WTC11 (cell line): ENCODE results near the gene NAA40. TPM values are rescaled to one million over a fixed set of nuclear protein-coding genes. Genes with fewer than 3 reads are reported as not detected.

Source experiments
- ATAC-seq: fragments of 200-7000 bp; cut with Tn5 transposase; 2 replicates; pipeline ENCODE4 v1.10.0; 2021; ENCODE audit warnings: mild to moderate bottlenecking, moderate library complexity
- CTCF ChIA-PET: fragments of 300-600 bp; sonication (Branson Sonifier 250); formaldehyde crosslinking; loops from one replicate; lab custom pipeline; 2021; ENCODE audit warnings: antibody characterized with exemption; lab: Charles Lee
- POLR2A ChIA-PET: fragments of 350-600 bp; sonication (Branson Sonifier 250); formaldehyde crosslinking; loops from one replicate; lab custom pipeline; 2021; ENCODE audit warnings: antibody characterized with exemption; lab: Charles Lee
- DNase-seq: peaks from one replicate; pipeline ENCODE4 v3.0.0; 2021; ENCODE audit warnings: low spot score
- H3K27ac Mint-ChIP-seq: 2 replicates; pipeline ENCODE4 v1.8.0; 2021; ENCODE audit warnings: mixed read lengths
- H3K27me3 Mint-ChIP-seq: 2 replicates; pipeline ENCODE4 v1.8.0; 2021; ENCODE audit warnings: low read depth, mild to moderate bottlenecking, moderate library complexity, mixed read lengths
- H3K36me3 Mint-ChIP-seq: 2 replicates; pipeline ENCODE4 v1.8.0; 2021; ENCODE audit warnings: mixed read lengths
- H3K4me1 Mint-ChIP-seq: 2 replicates; pipeline ENCODE4 v1.8.0; 2022; ENCODE audit warnings: mixed read lengths
- H3K4me3 Mint-ChIP-seq: 2 replicates; pipeline ENCODE4 v1.8.0; 2021; ENCODE audit warnings: mild to moderate bottlenecking, moderate library complexity, mixed read lengths
- H3K9me3 Mint-ChIP-seq: 2 replicates; pipeline ENCODE4 v1.8.0; 2021; ENCODE audit warnings: mixed read lengths
- AR ChIP-seq: fragments of 250-450 bp; sonication (Bioruptor Pico); IDR thresholded peaks from 2 replicates; pipeline ENCODE4 v1.9.0; 2021; ENCODE audit warnings: mild to moderate bottlenecking
- ATF6 ChIP-seq: sonication (generic); formaldehyde crosslinking; IDR thresholded peaks from 2 replicates; pipeline ENCODE4 v1.8.1; 2023; ENCODE audit warnings: mild to moderate bottlenecking, missing genetic modification reagents
- CTCF ChIP-seq: fragments of 200-600 bp; IDR thresholded peaks from 2 replicates; pipeline ENCODE4 v1.8.0; 2022; ENCODE audit warnings: antibody characterized with exemption
- E2F4 ChIP-seq: sonication (generic); formaldehyde crosslinking; IDR thresholded peaks from 2 replicates; pipeline ENCODE4 v1.8.1; 2022; ENCODE audit warnings: low read depth, mild to moderate bottlenecking, moderate library complexity, missing genetic modification reagents, borderline replicate concordance
- FOXJ3 ChIP-seq: sonication (generic); formaldehyde crosslinking; IDR thresholded peaks from 2 replicates; pipeline ENCODE4 v1.9.0; 2021; ENCODE audit warnings: missing genetic modification reagents, mild to moderate bottlenecking, borderline replicate concordance
- GTF2I ChIP-seq: fragments of 250-450 bp; sonication (Bioruptor Pico); conservative IDR thresholded peaks from 2 replicates; pipeline ENCODE4 v1.4.0; 2021; ENCODE audit warnings: mild to moderate bottlenecking
- IRF1 ChIP-seq: sonication (generic); formaldehyde crosslinking; IDR thresholded peaks from 2 replicates; pipeline ENCODE4 v1.8.0; 2023; ENCODE audit warnings: missing genetic modification reagents
- JUN ChIP-seq: sonication (generic); formaldehyde crosslinking; IDR thresholded peaks from 2 replicates; pipeline ENCODE4 v1.8.0; 2023; ENCODE audit warnings: mild to moderate bottlenecking, missing genetic modification reagents
- NFE2L1 ChIP-seq: sonication (generic); formaldehyde crosslinking; IDR thresholded peaks from 2 replicates; pipeline ENCODE4 v1.8.1; 2023; ENCODE audit warnings: missing genetic modification reagents
- SMAD3 ChIP-seq: sonication (generic); formaldehyde crosslinking; IDR thresholded peaks from 2 replicates; pipeline ENCODE4 v1.8.0; 2022; ENCODE audit warnings: missing genetic modification reagents, mild to moderate bottlenecking, borderline replicate concordance
- SP1 ChIP-seq: sonication (generic); formaldehyde crosslinking; conservative IDR thresholded peaks from 2 replicates; pipeline ENCODE4 v1.8.1; 2022; ENCODE audit warnings: missing genetic modification reagents
- ZBTB21 ChIP-seq: sonication (generic); formaldehyde crosslinking; IDR thresholded peaks from 2 replicates; pipeline ENCODE4 v1.8.1; 2023; ENCODE audit warnings: mild to moderate bottlenecking, missing genetic modification reagents, borderline replicate concordance
- ZMAT4 ChIP-seq: fragments of 250-450 bp; sonication (Bioruptor Pico); IDR thresholded peaks from 2 replicates; pipeline ENCODE4 v1.9.0; 2021; ENCODE audit warnings: mild to moderate bottlenecking
- ZNF121 ChIP-seq: sonication (generic); formaldehyde crosslinking; IDR thresholded peaks from 2 replicates; pipeline ENCODE4 v1.8.0; 2023; ENCODE audit warnings: missing genetic modification reagents
- ZNF263 ChIP-seq: sonication (generic); formaldehyde crosslinking; IDR thresholded peaks from 2 replicates; pipeline ENCODE4 v1.8.1; 2022; ENCODE audit warnings: low read depth, mild to moderate bottlenecking, moderate library complexity, missing genetic modification reagents
- ZNF416 ChIP-seq: fragments of 250-450 bp; sonication (Bioruptor Pico); IDR thresholded peaks from 2 replicates; pipeline ENCODE4 v1.9.0; 2021; ENCODE audit warnings: mild to moderate bottlenecking, inconsistent platforms
- ZNF512 ChIP-seq: sonication (generic); formaldehyde crosslinking; IDR thresholded peaks from 2 replicates; pipeline ENCODE4 v1.8.1; 2022; ENCODE audit warnings: missing genetic modification reagents, borderline replicate concordance
- total RNA-seq: library from RNA; stranded (reverse); gene quantifications from 3 replicates; pipeline ENCODE4 v1.2.3, GENCODE V29; 2021

The NAA40 gene
- total RNA-seq, 1 experiment from 2014 or later: 31.8 TPM

- no peak for TF ChIP-seq GTF2I (CRISPR knock-in tag)
- no peak for TF ChIP-seq SMAD3 (CRISPR knock-in tag)
Measured at GRCh38 chr11:63917692-63918506, 20.9 kb upstream of the NAA40 start (continued).

- Mint-ChIP-seq H3K4me3 (peak overlapping the region; percentile 77), H3K27me3 (peaks cover 6% of the 10 kb centered on the region), H3K27ac (peak overlapping the region; percentile 99), H3K36me3 (peaks cover 9% of the 10 kb centered on the region), H3K4me1 (peaks cover 22% of the 10 kb centered on the region), H3K9me3 (no peaks in the 10 kb centered on the region; the same call in 1 of the 2 replicates)
- ChIA-PET POLR2A (interaction anchor here (0.8 to 4.2 kb wide), 14 partner anchors 9 to 328 kb away, joined by 3 to 24 read pairs (median 4); partner anchors contain the start of genes MARK2, NAA40, PPP1R14B and STIP1), CTCF (interaction anchor here (0.8 to 6.6 kb wide), 15 partner anchors 8 to 150 kb away, joined by 3 to 103 read pairs (median 11); partner anchors contain the start of genes COX8A, MARK2 and ZFTA)
- ATAC-seq (peak; percentile 5), DNase-seq (peak; percentile 44)
- TF ChIP-seq SP1 (CRISPR knock-in tag) (no peak), IRF1 (CRISPR knock-in tag) (0 out of 2 replicates have a peak, but pooled peaks have one; percentile 22), AR (CRISPR knock-in tag) (no peak), ZMAT4 (CRISPR knock-in tag) (no peak), NFE2L1 (CRISPR knock-in tag) (no peak)
Measured at GRCh38 chr11:63918507-63919191, 20.2 kb upstream of the NAA40 start.

GRCh38 chr11:63919267-63920125, 19.3 kb upstream of the NAA40 start:
- DNase-seq (peak; percentile 94), ATAC-seq (peak; percentile 41)
- Mint-ChIP-seq H3K36me3 (peaks cover 1% of the 10 kb centered on the region; the same call in 1 of the 2 replicates), H3K27ac (peak overlapping the region; percentile 95), H3K27me3 (peaks cover 15% of the 10 kb centered on the region), H3K4me3 (peak overlapping the region; percentile 77), H3K4me1 (peaks cover 19% of the 10 kb centered on the region), H3K9me3 (no peaks in the 10 kb centered on the region; the same call in 1 of the 2 replicates)
- CTCF ChIA-PET: interaction anchor here (0.5 to 6.6 kb wide), 21 partner anchors 9 to 1162 kb away, joined by 3 to 103 read pairs (median 5); partner anchors contain the start of genes COX8A, FKBP2, MARK2 and NAA40
- POLR2A ChIA-PET: interaction anchor here (0.6 to 4.2 kb wide), 13 partner anchors 8 to 429 kb away, joined by 3 to 24 read pairs (median 4); partner anchors contain the start of genes COX8A, MARK2, NAA40 and PLAAT5
- no peak for TF ChIP-seq E2F4 (CRISPR knock-in tag)
- no peak for TF ChIP-seq JUN
- TF ChIP-seq ZNF263 (CRISPR knock-in tag): no peak
- no peak; the same call in 1 of the 2 replicates for TF ChIP-seq FOXJ3 (CRISPR knock-in tag)
- no peak for TF ChIP-seq CTCF
- TF ChIP-seq ZBTB21: peak; percentile 69; the same call in 1 of the 2 replicates
- no peak for TF ChIP-seq ZNF121
- TF ChIP-seq ZNF512: no peak
- no peak for TF ChIP-seq ZNF416
- TF ChIP-seq ATF6: no peak
